ENCODE data around the gene RASA2. TPM values are rescaled to one million over a fixed set of nuclear protein-coding genes. Genes with fewer than 3 reads are reported as not detected.

The RASA2 gene
- polyA plus RNA-seq, 1 of the 3 experiments (the other 2 are of a cell fraction): 2.4 TPM

- Histone ChIP-seq H3K79me2 (ENCODE audit: insufficient read depth) (peaks cover 24% of the 10 kb centered on the region), H3K4me2 (no peak overlapping the region), H3K9ac (no peak overlapping the region), H3K4me3 (ENCODE audit: low read depth in 2 of 2, low read length in 1 of 2) (no peak overlapping the region), H3K27me3 (ENCODE audit: insufficient read depth) (no peaks in the 10 kb centered on the region), H3K27ac (ENCODE audit: low read depth in 2 of 2, low read length in 1 of 2) (no peak overlapping the region), H3K4me1 (ENCODE audit: control insufficient read depth in 1 of 2, insufficient read depth in 2 of 2, low read depth in 1 of 2, low read length in 1 of 2) (no peaks in the 10 kb centered on the region), H3F3A (replicated peaks; ENCODE audit: insufficient read depth) (peaks cover 7% of the 10 kb centered on the region), H3K9me2 (no peaks in the 10 kb centered on the region), H3K36me3 (replicated peaks in 1 of 2; ENCODE audit: control insufficient read depth in 1 of 2, insufficient read depth in 2 of 2, low read length in 1 of 2) (peaks cover 27 to 40% of the 10 kb centered on the region in 2 experiments), H3K9me3 (no peaks in the 10 kb centered on the region), H4K20me1 (ENCODE audit: insufficient read depth) (no peaks in the 10 kb centered on the region), H2AFZ (ENCODE audit: low read depth) (no peak overlapping the region)
- no peak for TF ChIP-seq REST (IDR thresholded peaks at IDR 0.05; ENCODE audit: low read depth, low read length)
- no peak for TF ChIP-seq TAF1 (IDR thresholded peaks at IDR 0.05; ENCODE audit: borderline replicate concordance, low read depth, low read length)
- no peak for TF ChIP-seq USF1 (IDR thresholded peaks at IDR 0.05; ENCODE audit: borderline replicate concordance, low read depth)
- TF ChIP-seq PBX3 (IDR thresholded peaks at IDR 0.05): no peak
- TF ChIP-seq CTCF (IDR thresholded peaks at IDR 0.05): no peak
- TF ChIP-seq EP300 (IDR thresholded peaks at IDR 0.05; ENCODE audit: borderline replicate concordance in 1 of 2, low read depth in 1 of 2, low read length in 1 of 2): no peak
- no peak for TF ChIP-seq ZBTB33 (IDR thresholded peaks at IDR 0.05; ENCODE audit: borderline replicate concordance, low read depth)
- no peak for TF ChIP-seq SMC3 (IDR thresholded peaks at IDR 0.05; ENCODE audit: low read depth, low read length)
- no peak for DNase-seq
- ChIA-PET CTCF (interaction anchor here (0.9 to 2.2 kb wide), 3 partner anchors 40 to 203 kb away, joined by 3 to 6 read pairs (median 4); no protein-coding TSS in a partner anchor), POLR2A (no interaction called here)
Observed at GRCh38 chr3:141514382-141514781, 27.6 kb downstream of the RASA2 start.
